Measurements from ENCODE around the gene MAFB. TPM values are rescaled to one million over a fixed set of nuclear protein-coding genes. Genes with fewer than 3 reads are reported as not detected.

The MAFB gene
- total RNA-seq, 1 experiment from 2014 or later = 57.0 TPM

DNA sequence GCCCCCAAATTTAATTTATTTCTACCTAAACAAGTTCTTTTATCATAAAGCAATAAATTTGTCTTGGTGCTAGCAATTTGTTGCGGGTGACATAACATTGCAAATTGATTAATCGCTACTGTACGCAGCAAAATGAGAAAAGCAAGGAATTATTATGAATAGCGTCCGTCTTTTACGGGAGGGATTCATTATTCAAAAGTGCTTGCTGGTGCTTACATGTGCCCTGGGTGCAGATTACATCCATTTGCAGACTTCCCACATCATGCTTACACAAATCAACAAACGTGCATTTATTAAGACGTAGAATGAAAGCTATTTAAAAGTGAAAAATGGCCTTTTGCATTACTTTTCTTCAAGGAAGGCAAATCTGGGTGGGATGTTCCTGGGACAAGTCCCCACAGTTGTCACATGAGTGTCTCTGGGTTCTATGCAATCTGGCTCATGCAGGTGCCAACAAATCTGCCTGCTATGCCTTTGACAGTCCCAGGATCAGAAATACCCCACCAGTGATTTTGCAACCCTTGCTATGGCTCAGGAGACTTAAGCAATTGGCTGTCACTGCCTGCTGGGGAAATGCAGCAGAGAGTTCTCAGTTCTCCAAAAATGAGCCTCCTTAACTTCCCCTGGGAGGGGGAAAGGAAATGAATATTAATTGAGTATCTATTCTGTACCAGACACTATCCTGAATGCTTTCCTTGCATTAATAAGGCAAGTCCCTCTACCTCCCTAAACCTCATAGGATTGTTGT lies 30.1 kb upstream of the MAFB start:
- ChIA-PET CTCF (no interaction called here), POLR2A (ENCODE audit: low non-redundant PET) (no interaction called here)
- Histone ChIP-seq H3K36me3 (ENCODE audit: insufficient read depth, low read length, poor library complexity, severe bottlenecking) (no peaks in the 10 kb centered on the region), H3K4me3 (ENCODE audit: low read depth, low read length, poor library complexity, severe bottlenecking) (no peak overlapping the region), H3K9me3 (ENCODE audit: low read depth, low read length, poor library complexity, severe bottlenecking) (no peaks in the 10 kb centered on the region), H3K27me3 (replicated peaks; ENCODE audit: insufficient read depth, low read depth, low read length, poor library complexity) (no peaks in the 10 kb centered on the region), H3K27ac (ENCODE audit: low read depth, low read length, poor library complexity, severe bottlenecking) (no peak overlapping the region), H3K4me1 (ENCODE audit: insufficient read depth, low read length, poor library complexity, severe bottlenecking) (no peaks in the 10 kb centered on the region)
- BruUV-seq (replicated peaks) = no TSS peak
- peak; percentile 18 for DNase-seq (ENCODE audit: low spot score)
- intact Hi-C loops (cut with micrococcal nuclease; ENCODE audit: unreplicated experiment) = no loop called here
- TF ChIP-seq EZH2 (IDR thresholded peaks at IDR 0.05; ENCODE audit: borderline replicate concordance, low read depth, low read length, poor library complexity, severe bottlenecking) = no peak
- TF ChIP-seq CTCF (conservative IDR thresholded peaks at IDR 0.05; ENCODE audit: low read depth, low read length) = no peak

- H3K36me3 ChIP-seq (ENCODE audit: insufficient read depth, low read length, poor library complexity, severe bottlenecking) = no peaks in the 10 kb centered on the region
- intact Hi-C loops (cut with micrococcal nuclease; ENCODE audit: unreplicated experiment) = no loop called here
- no peaks in the 10 kb centered on the region for H3K9me3 ChIP-seq (ENCODE audit: low read depth, low read length, poor library complexity, severe bottlenecking)
- no peak for DNase-seq (ENCODE audit: low spot score)
- no peaks in the 10 kb centered on the region for H3K4me1 ChIP-seq (ENCODE audit: insufficient read depth, low read length, poor library complexity, severe bottlenecking)
- BruUV-seq (replicated peaks) = no TSS peak
- ChIA-PET CTCF (interaction anchor here (0.5 kb wide), 1 partner anchor 23 kb away, joined by 4 read pairs; no protein-coding TSS in a partner anchor), POLR2A (ENCODE audit: low non-redundant PET) (no interaction called here)
- no peaks in the 10 kb centered on the region for H3K27me3 ChIP-seq (replicated peaks; ENCODE audit: insufficient read depth, low read depth, low read length, poor library complexity)
- no peak overlapping the region for H3K4me3 ChIP-seq (ENCODE audit: low read depth, low read length, poor library complexity, severe bottlenecking)
- H3K27ac ChIP-seq (ENCODE audit: low read depth, low read length, poor library complexity, severe bottlenecking) = no peak overlapping the region
- no peak for TF ChIP-seq EZH2 (IDR thresholded peaks at IDR 0.05; ENCODE audit: borderline replicate concordance, low read depth, low read length, poor library complexity, severe bottlenecking)
- no peak for TF ChIP-seq CTCF (conservative IDR thresholded peaks at IDR 0.05; ENCODE audit: low read depth, low read length)
These were observed 29.4 kb upstream of the MAFB start for GRCh38 chr20:40718214-40718977.

DNA sequence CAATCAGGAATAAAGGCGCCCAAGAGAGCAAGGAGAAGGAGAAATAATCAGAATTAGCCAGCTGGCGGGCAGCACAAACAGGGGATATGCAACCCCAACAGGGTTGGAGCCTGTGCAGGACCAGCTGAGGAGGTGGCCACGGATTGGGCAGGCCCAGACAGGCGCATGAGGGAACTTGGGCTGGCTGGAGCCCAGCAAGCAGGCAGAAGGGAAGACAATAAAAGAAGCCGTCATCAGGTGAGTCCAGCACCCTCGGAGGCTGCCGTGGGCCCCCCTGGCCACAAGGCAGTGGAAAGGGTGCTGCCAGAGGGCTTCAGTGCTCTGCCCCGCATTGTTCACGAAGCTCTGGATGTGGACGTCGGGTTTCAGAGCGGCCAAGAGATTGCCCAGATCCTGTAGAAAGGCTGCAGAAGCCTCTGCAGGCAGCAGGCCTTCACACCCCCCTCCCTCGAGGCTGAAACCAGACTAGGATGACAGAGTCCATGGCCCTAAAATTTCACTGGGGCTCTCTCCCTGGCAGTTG lies 28.4 kb upstream of the MAFB start:
- no peaks in the 10 kb centered on the region for H3K36me3 ChIP-seq (ENCODE audit: insufficient read depth, low read length, poor library complexity, severe bottlenecking)
- no peaks in the 10 kb centered on the region for H3K9me3 ChIP-seq (ENCODE audit: low read depth, low read length, poor library complexity, severe bottlenecking)
- H3K4me1 ChIP-seq (ENCODE audit: insufficient read depth, low read length, poor library complexity, severe bottlenecking) = no peaks in the 10 kb centered on the region
- CTCF ChIA-PET = interaction anchor here (0.5 kb wide), 1 partner anchor 24 kb away, joined by 4 read pairs; no protein-coding TSS in a partner anchor
- H3K27ac ChIP-seq (ENCODE audit: low read depth, low read length, poor library complexity, severe bottlenecking) = no peak overlapping the region
- no TSS peak for BruUV-seq (replicated peaks)
- POLR2A ChIA-PET (ENCODE audit: low non-redundant PET) = no interaction called here
- peaks cover 3% of the 10 kb centered on the region for H3K27me3 ChIP-seq (replicated peaks; ENCODE audit: insufficient read depth, low read depth, low read length, poor library complexity)
- no peak overlapping the region for H3K4me3 ChIP-seq (ENCODE audit: low read depth, low read length, poor library complexity, severe bottlenecking)
- intact Hi-C loops (cut with micrococcal nuclease; ENCODE audit: unreplicated experiment) = no loop called here
- no peak for DNase-seq (ENCODE audit: low spot score)
- TF ChIP-seq CTCF (conservative IDR thresholded peaks at IDR 0.05; ENCODE audit: low read depth, low read length) (no peak), EZH2 (IDR thresholded peaks at IDR 0.05; ENCODE audit: borderline replicate concordance, low read depth, low read length, poor library complexity, severe bottlenecking) (no peak)

All from A673 (cell line).